Amniotic epithelial cell (primary cell): ENCODE results near the gene DNAH6.
A peak's percentile ranks its signal among the peaks of the same experiment; 100 is the strongest.
"Not testable (repeated sequence)": the region's sequence is repeated elsewhere in the genome, so short reads cannot be mapped to it uniquely, and the experiment has no call there.

Experiments used
- DNase-seq: peaks from one replicate; pipeline ENCODE4 v3.0.0-alpha.2; 2010; ENCODE audit warnings: low read depth

The DNAH6 gene

GRCh38 chr2:84840306-84840705, 324.0 kb downstream of the DNAH6 start:
- DNase-seq = peak; percentile 33

- no peak for DNase-seq
Measured at GRCh38 chr2:84841577-84841976, 325.3 kb downstream of the DNAH6 start.

DNA sequence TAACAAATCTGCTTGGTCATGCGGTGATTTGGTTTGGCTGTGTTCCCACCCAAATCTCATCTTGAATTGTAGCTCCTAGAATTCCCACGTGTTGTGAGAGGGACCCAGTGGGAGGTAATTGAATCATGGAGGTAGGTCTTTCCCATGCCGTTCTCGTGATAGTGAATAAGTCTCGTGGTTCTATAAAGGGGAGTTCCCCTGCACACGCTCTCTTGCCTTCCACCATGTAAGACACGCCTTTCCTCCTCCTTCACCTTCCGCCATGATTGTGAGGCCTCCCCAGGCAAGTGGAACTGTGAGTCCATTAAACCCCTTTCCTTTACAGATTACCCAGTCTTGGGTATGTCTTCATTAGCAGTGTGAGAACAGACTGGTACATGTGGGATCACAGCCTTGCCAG, 327.8 kb downstream of the DNAH6 start:
- DNase-seq = no peak

DNA sequence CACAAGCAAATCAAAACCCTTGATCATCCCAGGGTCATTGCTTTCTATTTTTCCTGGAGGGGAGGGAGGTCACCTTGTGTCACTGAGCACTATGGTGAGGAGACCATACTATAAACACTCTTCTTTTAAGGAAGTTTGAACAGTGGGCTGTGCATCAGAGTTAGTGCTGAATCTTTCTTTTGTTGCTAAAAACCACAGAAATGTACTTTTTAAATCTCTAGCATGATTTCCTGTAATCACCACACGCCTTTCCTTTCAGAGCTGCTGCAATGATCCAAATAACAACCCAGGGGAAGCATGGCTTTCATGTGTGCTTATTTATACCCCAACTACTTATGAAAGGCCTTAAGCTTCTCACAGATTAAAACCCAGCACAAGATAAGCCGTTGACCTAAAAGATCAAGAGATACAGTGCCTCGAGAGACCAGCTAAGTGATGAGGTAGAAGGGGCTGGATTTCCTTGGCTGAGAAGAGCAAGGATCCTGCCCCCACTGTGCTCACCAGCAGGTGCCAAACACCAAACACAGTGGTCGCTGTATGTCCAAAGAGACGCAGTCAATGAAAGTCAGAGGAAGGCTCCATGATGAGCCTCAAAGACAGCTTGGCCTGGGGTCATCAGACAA, 329.9 kb downstream of the DNAH6 start:
- peak; percentile 74 for DNase-seq

GRCh38 chr2:84846741-84847142, 330.4 kb downstream of the DNAH6 start:
- peak; percentile 57 for DNase-seq

DNA sequence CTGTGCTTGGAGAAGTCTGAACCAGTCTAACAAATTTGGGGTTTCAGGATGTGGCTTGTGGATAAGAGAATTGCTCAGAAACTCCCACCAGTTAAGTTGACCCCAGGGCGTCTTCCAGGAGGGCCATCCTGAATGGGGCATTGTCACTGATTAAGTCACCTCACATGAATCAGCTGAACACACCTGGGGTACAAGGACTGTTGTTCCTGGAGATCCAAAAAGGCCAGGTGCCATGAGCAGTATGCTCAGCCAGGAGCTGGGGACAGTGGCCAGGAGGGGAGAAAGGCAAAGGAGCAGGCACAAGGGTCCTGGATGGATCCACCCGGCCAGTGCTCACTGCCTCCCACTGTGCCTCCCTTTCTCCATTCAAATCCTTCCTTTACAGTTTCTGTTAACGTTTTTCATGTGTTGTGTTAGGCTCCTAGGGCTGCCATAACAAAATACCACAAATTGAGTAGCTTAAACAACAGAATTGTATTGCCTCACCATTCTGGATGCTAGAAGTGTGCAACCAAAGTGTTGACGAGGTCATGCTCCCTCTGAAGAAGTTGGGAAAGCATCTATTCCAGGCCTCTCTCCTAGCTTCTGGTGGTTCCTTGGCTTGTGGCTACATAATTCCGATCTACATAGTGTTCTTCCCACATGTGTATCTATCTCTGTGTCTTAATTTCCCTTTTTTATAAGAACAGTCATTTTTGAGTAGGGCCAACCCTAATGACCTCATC, 331.2 kb downstream of the DNAH6 start:
- peak; percentile 31 for DNase-seq

DNA sequence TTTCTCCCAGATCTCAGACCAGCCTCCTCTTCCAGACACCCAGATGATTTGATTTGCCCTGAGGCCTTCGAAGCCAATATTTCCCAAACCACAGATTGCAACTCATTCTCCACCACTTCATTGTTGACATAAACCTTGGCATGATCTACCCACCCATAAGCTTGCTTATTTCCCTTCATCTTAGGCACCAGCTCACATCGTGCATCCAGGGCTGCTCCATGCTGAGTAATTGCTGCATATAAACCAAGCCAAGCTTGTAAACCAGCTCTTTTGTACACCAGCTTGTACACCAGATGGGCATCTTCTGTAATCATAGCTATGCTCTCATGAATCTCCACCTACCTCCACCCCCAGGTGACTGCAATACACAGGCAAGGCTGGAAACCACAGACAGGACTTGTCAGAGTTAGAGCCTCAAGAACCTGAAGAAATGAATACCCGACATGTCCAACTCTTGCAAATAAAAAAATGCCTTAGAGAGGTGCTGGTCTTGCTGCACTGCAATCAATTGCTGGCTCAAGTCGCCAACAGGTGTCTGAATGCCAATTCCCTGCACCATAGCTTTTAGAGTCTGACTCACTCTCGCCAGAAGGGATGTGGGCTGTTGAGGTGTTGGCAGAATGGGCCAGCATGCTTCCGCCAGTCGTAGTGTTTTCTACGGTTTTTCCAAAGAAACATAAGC, 333.1 kb downstream of the DNAH6 start:
- DNase-seq = no peak

DNA sequence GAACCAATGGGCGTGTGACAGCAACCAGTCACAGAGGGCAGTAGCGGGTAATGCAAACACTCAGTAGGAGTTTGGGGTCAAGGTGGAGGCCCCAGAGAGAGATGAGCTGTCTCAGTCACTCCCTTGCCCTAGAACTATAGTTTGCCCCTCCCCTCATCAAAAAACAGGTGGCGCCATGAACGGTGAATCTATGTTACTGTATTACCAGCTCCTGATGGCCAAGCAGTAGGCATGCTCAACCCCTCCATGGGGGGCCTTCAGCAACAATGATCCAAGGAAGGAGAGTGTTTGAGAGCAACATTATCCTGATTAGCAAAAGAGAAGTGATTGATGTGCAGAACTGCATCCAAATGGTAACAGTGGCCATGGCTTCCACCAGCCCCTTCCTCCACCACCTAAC, 334.2 kb downstream of the DNAH6 start:
- no peak for DNase-seq

DNA sequence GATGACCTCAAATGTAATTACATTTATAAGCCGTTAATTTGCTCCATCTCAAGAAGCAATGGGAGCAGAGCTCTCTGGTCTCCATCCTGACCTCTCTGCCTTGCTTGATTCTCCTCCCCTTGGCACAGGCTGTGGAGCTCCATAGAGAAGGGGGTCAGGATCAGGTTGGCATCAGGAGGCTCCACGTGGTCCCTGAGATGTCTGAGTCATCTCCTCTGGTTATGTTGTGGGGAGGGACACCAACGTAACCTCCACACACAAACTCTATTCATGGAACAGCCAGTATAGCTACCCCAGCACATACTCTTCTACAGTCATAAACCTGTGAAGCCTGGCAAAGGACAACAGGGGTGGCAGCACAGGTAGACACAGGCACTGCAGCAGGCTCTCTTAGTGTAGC, 335.6 kb downstream of the DNAH6 start:
- DNase-seq = no peak

- DNase-seq = no peak
Measured at GRCh38 chr2:84854850-84855249, 338.6 kb downstream of the DNAH6 start.

- no peak for DNase-seq
Measured at GRCh38 chr2:84855731-84856130, 339.4 kb downstream of the DNAH6 start.

DNA sequence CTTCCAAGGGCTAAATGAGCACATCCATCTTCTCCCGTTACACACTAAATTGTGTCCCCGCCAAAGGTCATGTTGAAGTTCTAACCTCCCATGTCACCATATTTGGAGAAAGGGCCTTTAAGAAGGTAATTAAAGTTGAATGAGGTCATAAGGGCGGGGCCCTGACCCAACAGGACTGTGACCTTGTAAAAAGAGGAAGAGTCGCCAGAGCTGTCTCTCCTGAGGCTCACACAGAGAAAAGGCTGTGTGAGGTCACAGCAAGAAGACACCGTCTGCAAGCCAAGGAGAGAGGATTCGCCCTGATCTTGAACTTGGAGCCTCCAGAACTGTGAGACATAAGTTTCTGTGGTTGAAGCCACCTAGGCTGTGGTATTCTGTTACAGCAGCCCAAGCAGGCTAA, 340.5 kb downstream of the DNAH6 start:
- no peak for DNase-seq

GRCh38 chr2:84857566-84857965, 341.3 kb downstream of the DNAH6 start:
- no peak for DNase-seq

DNA sequence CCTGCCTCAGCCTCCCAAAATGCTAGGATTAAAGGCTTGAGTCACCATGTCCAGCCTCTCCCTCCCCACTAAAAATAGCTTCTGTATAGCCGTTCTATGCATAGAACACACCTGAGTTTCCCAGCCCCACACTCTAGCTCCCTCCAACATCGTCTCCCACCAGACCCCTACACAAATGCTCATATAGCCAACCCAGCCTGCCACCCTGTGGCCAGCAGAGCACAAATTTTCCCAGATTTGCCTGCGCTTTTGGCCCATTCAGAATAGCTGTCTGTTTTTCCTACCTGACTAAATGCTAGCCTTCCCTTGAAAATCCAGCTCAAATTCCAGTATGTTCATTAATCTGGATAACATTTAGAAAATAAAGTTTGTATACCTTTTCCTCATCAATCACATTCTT, 341.8 kb downstream of the DNAH6 start:
- no peak for DNase-seq

- no peak for DNase-seq
Measured at GRCh38 chr2:84858937-84859336, 342.6 kb downstream of the DNAH6 start.

GRCh38 chr2:84861539-84861938, 345.2 kb downstream of the DNAH6 start:
- DNase-seq = no peak

DNA sequence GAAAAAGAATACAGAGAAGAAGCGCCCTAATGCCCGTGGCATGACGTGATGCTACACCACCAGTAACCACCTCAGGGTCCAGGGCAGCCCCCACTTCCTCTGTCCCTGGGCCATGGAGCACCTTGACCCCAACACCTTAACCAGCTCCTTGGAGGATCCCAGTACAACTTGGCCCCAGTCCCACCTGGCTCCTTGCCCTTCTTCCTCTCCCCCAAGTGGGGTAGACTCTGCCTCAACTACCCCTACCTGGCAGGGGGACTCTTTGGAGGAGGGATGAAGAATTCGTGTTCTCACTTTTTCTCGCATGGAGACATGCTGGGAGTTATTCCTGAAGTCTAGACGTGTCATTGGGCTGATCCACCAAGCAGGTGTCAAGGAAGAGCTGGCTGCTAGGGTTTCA, 345.7 kb downstream of the DNAH6 start:
- DNase-seq = no peak

- peak; percentile 48 for DNase-seq
Measured at GRCh38 chr2:84865181-84865783, 349.0 kb downstream of the DNAH6 start.

DNA sequence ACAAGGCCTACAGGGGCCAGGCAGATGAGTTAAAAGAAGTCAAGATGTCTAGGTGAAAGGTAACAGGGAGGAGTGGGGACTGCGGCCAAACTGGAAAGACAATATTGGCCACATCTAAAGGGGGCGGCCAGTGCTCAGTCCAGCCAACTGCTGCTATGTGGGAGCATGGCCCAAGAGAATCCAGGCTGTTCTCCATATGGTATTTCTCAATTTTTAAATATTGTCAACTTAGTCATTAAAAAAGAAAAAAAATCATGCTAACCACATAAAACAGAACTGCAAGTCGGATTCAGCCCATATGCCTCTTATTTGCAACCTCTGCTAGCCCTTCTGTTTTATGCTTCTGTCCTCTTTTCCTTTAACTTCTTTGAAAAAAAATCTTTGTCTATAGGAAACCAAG, 349.8 kb downstream of the DNAH6 start:
- no peak for DNase-seq

- not testable (repeated sequence) for DNase-seq
Measured at GRCh38 chr2:84868327-84868726, 352.0 kb downstream of the DNAH6 start.
